Ovary (tissue), 9 donors: ENCODE results near the gene SPOCK1. TPM values are rescaled to one million over a fixed set of nuclear protein-coding genes. Genes with fewer than 3 reads are reported as not detected.

Experiments
- DNase-seq, 5 donors: peaks; one replicate each; pipeline ENCODE4 v3.0.0-alpha.2; 2019 to 2020
- H3K27ac ChIP-seq, 2 donors: fragments of 200-600 bp; one replicate each; pipeline versions ENCODE4 v1.5.1 to v1.8.0; 2019 to 2022
- H3K27me3 ChIP-seq: fragments of 200-600 bp; one replicate; pipeline ENCODE4 v1.8.0; 2022
- H3K36me3 ChIP-seq: fragments of 200-600 bp; sonication (generic); one replicate; pipeline ENCODE4 v1.5.1; 2019
- H3K4me1 ChIP-seq: one replicate; pipeline ENCODE4 v1.8.1; 2013; ENCODE audit warnings: mild to moderate bottlenecking, moderate library complexity; ENCODE audit not compliant: insufficient read depth
- H3K4me3 ChIP-seq: fragments of 200-600 bp; sonication (generic); one replicate; pipeline ENCODE4 v1.5.1; 2017
- H3K9me3 ChIP-seq, 2 donors: fragments of 200-600 bp in 1 of 2; sonication (generic) in 1 of 2; one replicate each; pipeline versions ENCODE4 v1.5.1 to v1.8.1; 2013 to 2019; ENCODE audit warnings: mild to moderate bottlenecking in 1 of 2, moderate library complexity in 1 of 2
- EP300 ChIP-seq: sonication (generic); formaldehyde crosslinking; IDR thresholded peaks from one replicate; pipeline ENCODE4 v1.6.1; 2017; ENCODE audit warnings: antibody characterized with exemption
- POLR2A ChIP-seq: fragments of 450-650 bp; IDR thresholded peaks from one replicate; pipeline ENCODE4 v1.6.1; 2017; ENCODE audit warnings: antibody characterized with exemption, mild to moderate bottlenecking, moderate library complexity
- WGBS, 3 donors: extraction: QIAGEN DNeasy Blood & Tissue Kit in 1 of 3; methylation state at CpG; one replicate each; pipeline versions ENCODE4 v1.1.5 to v1.1.7; 2013 to 2017; 5-methylcytosine and 5-hydroxymethylcytosine counted together
- intact Hi-C, 4 donors: fragments of 100-400 bp; cut with DNase I; formaldehyde crosslinking; loops; one replicate each; pipeline versions ENCODE4 v1.11.0 to v1.15.1; 2022 to 2023
- polyA plus RNA-seq, 2 donors: library from polyadenylated mRNA; stranded (reverse); fragments of 200-250 nt in 1 of 2; fragments of 350-450 nt in 1 of 2; fragmentation: Illumina TruSeq in 1 of 2; extraction: RNeasy Lipid Tissue Mini Kit (QIAGEN cat#74804) in 1 of 2; gene quantifications; one replicate each; pipeline ENCODE4 v1.2.3, GENCODE V29; 2013 to 2014
- total RNA-seq, 7 donors: library from RNA; depleted of rRNA in 2 of 7; stranded (reverse); fragments of >200 nt in 2 of 7; fragmentation: NEBNext Ultra II Directional in 3 of 7; extraction: Animal tissue kit (Norgen Biotek cat#: 25700) in 3 of 7; gene quantifications; one replicate each; pipeline versions ENCODE4 v1.1.0 to v1.2.4, GENCODE V29; 2016 to 2023
- TF ChIP-seq, protein P1 (sequence below), 3 donors: fragments of 450-650 bp in 2 of 3; fragments of 200-600 bp in 1 of 3; IDR thresholded peaks; one replicate each; pipeline versions ENCODE4 v1.5.1 to v1.8.0; 2016 to 2022; ENCODE audit warnings: antibody characterized with exemption in 3 of 3, mild to moderate bottlenecking in 1 of 3
- donor health status: DM: no; HTN: no; CAD: no; lungs with moderate emphysema.
- donor health status: DM: no; HTN: no; CAD: no.
- donor health status: Bipolar disorder and iron deficiency.
- donor health status: DM: yes; HTN: yes; CAD: no.
- donor health status: DM: no; HTN: no; CAD: no.
- donor health status: DM: yes; HTN: yes; CAD: no.

SPOCK1 gene
- total and polyA plus RNA-seq, 9 donors = 1.3 to 42.6 (median 10.8) TPM

DNA sequence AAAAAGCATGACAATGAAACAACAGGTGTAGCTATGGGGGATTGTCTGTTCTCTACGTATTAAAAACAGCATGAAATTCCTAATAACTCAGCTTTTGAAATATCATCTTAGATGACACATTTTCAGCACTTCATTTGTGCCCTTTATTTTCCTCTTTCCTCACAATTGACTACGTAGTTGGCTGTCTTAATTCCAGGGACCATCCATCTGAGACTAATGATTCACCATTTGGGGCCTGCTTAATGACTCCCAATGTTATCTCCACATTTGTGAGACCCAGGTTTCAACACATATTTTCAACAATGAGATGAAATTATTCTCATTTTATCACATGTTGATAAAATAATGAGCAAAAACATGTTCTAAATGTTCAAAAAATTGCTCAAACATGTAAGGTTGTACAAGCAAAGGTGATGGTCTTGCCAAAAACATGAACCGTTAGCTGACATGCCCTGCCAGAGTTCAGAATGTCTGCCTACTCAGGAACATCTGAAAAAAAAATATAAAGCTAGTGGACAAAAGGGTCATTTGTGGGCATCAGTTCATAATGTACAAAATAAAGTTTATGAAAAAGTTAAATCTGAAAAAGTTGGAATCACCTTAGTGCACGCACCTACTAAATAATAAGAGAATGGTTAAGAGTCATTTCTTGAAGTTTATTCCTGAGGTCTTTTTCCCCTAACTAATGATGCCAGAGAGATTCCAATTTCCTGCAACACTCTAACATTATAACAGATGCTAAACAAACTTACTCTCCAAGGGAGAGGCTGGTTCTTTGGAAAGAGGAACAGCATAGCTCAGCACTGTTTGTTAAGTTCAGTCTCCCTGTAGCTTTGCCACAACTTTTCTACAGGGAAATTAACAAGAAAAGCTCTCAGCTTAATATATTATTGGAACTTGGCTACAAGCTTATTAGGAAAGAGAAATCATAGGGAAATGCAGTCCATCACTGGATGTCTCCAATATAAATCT is 275.5 kb downstream of the SPOCK1 start:
- no peak for DNase-seq
- Histone ChIP-seq H3K36me3 (no peaks in the 10 kb centered on the region), H3K4me1 (no peaks in the 10 kb centered on the region), H3K27me3 (no peaks in the 10 kb centered on the region), H3K27ac (no peak overlapping the region), H3K4me3 (no peak overlapping the region), H3K9me3 (no peaks in the 10 kb centered on the region)
- intact Hi-C loops = no loop called here
- WGBS, 3 donors = 66 to 71% (median 66%) methylated on average over 4 of the region's 4 CpGs
- TF ChIP-seq POLR2A (no peak), EP300 (no peak)
- TF ChIP-seq, protein P1, sequence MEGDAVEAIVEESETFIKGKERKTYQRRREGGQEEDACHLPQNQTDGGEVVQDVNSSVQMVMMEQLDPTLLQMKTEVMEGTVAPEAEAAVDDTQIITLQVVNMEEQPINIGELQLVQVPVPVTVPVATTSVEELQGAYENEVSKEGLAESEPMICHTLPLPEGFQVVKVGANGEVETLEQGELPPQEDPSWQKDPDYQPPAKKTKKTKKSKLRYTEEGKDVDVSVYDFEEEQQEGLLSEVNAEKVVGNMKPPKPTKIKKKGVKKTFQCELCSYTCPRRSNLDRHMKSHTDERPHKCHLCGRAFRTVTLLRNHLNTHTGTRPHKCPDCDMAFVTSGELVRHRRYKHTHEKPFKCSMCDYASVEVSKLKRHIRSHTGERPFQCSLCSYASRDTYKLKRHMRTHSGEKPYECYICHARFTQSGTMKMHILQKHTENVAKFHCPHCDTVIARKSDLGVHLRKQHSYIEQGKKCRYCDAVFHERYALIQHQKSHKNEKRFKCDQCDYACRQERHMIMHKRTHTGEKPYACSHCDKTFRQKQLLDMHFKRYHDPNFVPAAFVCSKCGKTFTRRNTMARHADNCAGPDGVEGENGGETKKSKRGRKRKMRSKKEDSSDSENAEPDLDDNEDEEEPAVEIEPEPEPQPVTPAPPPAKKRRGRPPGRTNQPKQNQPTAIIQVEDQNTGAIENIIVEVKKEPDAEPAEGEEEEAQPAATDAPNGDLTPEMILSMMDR (IDR thresholded peaks at IDR 0.05) = no peak

DNA sequence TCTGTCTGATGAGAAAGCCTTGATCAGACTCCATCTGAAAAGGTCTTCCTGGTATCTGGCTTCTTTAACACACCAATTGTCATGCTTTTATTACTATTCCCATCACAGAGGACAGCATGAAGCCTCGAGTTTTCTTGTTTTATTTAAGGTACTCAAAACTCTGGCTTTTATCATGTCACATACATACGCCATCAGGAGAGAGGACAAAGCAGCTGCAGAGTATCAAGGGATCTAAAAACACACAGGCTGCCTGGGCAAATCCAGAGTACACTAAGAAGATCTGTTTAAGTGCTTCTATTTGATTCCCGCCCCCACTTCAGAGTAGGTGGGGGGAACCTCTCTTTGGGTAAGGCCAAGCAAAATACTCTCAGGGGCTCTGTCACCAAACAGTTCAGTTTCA is 277.2 kb downstream of the SPOCK1 start:
- no peak overlapping the region for H3K4me3 ChIP-seq
- no peak overlapping the region for H3K27ac ChIP-seq
- TF ChIP-seq POLR2A (no peak), EP300 (no peak)
- TF ChIP-seq, protein P1 (IDR thresholded peaks at IDR 0.05) = no peak
- no peak for DNase-seq
- WGBS, 3 donors = 38 to 54% (median 49%) methylated on average over 3 of the region's 3 CpGs
- no peaks in the 10 kb centered on the region for H3K36me3 ChIP-seq
- intact Hi-C loops = no loop called here
- H3K27me3 ChIP-seq = no peaks in the 10 kb centered on the region
- no peaks in the 10 kb centered on the region for H3K4me1 ChIP-seq
- no peaks in the 10 kb centered on the region for H3K9me3 ChIP-seq

DNA sequence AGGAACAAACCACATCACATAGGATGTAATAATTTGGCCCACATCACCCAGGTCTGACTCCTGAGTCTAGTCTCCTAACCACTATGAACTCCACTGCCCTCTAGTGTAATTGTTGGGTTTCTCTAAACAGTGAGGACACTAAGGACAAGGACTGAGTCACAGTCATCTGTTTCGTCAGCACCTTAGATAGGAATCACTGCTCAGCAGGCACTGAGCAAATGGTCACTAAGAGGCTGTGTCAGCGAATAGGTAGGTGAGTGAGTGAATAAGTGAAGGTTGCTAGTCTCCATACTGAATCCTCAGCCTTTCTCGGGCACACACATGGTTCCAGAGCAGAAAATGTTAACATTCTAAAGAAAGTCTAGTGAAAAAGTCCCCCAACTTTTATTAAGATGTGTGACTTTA is 278.6 kb downstream of the SPOCK1 start:
- Histone ChIP-seq H3K27me3 (no peaks in the 10 kb centered on the region), H3K36me3 (no peaks in the 10 kb centered on the region), H3K4me1 (no peaks in the 10 kb centered on the region), H3K27ac (no peak overlapping the region), H3K9me3 (no peaks in the 10 kb centered on the region), H3K4me3 (no peak overlapping the region)
- no peak for TF ChIP-seq EP300
- intact Hi-C loops = no loop called here
- DNase-seq = no peak
- WGBS, 3 donors = 64 to 73% (median 72%) methylated on average over 3 of the region's 3 CpGs

DNA sequence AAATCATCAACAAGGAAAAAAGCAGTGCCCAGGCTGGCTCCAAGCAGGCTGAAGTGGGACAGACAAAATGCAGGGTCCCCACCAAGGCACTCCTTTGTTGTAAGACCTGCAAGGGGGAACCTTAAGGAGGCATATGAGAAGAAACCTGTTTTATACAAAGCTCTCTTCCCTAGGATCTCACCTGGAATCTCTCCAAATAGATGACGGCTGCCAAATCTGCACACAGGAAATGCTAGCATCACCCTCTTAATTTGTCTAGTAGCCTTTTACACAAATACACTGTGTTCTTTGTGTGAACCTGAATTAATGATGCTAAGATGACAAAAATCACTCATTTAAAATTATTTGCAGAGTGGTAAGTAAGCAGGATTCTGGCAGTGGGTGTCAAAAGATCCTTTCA is 280.2 kb downstream of the SPOCK1 start:
- Histone ChIP-seq H3K4me3 (no peak overlapping the region), H3K36me3 (no peaks in the 10 kb centered on the region), H3K4me1 (no peaks in the 10 kb centered on the region), H3K27me3 (no peaks in the 10 kb centered on the region), H3K27ac (no peak overlapping the region), H3K9me3 (no peaks in the 10 kb centered on the region)
- TF ChIP-seq, protein P1 (IDR thresholded peaks at IDR 0.05) = no peak
- TF ChIP-seq POLR2A = no peak
- TF ChIP-seq EP300 = no peak
- intact Hi-C loops = no loop called here
- no peak for DNase-seq
- WGBS, 3 donors = 21 to 25% (median 24%) methylated on average over 1 of the region's 1 CpG

DNA sequence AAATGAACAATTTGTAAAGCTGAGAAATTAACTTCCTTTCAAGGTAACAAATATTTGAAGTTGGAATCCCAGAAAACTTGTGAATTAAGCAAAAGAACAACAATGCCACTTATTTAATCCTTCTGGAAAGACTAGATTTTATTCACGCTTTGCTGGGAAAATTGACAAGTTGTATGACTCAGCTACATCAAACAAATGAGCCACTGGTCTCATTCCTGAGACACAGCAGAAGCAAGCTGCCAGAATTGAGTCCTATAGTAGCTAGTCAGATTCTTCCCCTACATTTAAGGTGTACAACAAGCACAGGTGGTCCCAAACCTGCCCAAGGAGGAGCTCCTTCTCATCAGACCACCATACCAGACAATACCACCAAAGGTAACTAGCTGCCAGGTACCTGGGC is 280.7 kb downstream of the SPOCK1 start:
- Histone ChIP-seq H3K9me3 (no peaks in the 10 kb centered on the region), H3K27me3 (no peaks in the 10 kb centered on the region), H3K36me3 (no peaks in the 10 kb centered on the region), H3K27ac (no peak overlapping the region), H3K4me3 (no peak overlapping the region), H3K4me1 (no peaks in the 10 kb centered on the region)
- TF ChIP-seq EP300 (no peak), POLR2A (no peak)
- TF ChIP-seq, protein P1 (IDR thresholded peaks at IDR 0.05) = no peak
- intact Hi-C loops = no loop called here
- no peak for DNase-seq
- 0% methylated on average over 1 of the region's 1 CpG for WGBS, 3 donors
